Measurements from ENCODE around the gene LIPC.

LIPC gene

DNA sequence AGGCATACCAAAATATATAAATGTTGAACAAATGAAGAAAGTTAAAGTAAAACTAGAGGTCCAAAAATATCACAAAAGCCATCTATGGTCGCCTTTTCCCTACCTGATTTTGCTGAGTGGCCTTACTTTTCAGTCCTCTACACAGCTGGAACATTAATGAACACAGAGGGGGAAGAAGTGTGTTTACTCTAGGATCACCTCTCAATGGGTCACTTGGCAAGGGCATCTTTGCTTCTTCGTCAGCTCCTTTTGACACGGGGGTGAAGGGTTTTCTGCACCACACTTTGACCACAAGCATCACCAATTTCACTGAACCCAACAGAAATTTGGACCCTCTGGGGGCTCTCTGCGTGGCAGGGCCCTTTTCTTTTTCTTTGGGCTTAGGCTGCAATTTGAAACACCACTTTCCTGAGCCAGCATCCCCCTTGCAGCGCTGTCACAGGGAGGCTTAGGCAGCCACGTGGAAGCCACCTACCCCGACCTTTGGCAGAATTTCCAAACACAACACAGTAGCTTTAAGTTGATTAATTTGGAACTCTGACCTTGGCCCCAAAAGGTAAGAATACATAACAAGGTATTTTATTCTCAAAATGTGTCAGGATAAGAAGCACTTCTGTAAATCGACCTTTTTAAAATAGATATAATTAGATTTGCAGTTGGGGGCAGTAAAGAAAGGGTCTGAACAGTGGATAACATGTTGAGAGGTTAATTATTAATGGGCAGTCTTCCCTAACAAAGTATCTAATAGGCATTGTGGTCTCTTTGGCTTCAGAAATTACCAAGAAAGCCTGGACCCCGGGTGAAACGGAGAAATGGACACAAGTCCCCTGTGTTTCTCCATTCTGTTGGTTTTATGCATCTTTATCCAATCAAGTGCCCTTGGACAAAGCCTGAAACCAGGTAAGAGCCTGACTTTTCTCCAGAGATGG, at the start of gene LIPC:
Gene LIPC (plus strand): TSS at position 771 of the 929 bp plus-strand sequence. CDS start 42 bp downstream, at position 813.
- Histone ChIP-seq H3K36me3 (ENCODE audit: control insufficient read depth in 1 of 2, insufficient read depth in 2 of 2, low read length in 2 of 2) (no peaks in the 10 kb centered on the region), H3K4me3 (ENCODE audit: low read depth in 1 of 2, low read length in 2 of 2) (no peak within 1 kb of the TSS), H3K27ac (ENCODE audit: low read length) (no peak within 1 kb of the TSS), H3K9me3 (ENCODE audit: control insufficient read depth in 1 of 2, low read length in 2 of 2) (no peaks in the 10 kb centered on the region), H3K4me1 (ENCODE audit: control insufficient read depth in 1 of 2, insufficient read depth in 2 of 2, low read length in 2 of 2) (peaks cover 0 to 10% of the 10 kb centered on the region in 2 donors), H3K27me3 (ENCODE audit: low read depth, low read length) (no peaks in the 10 kb centered on the region)

DNA sequence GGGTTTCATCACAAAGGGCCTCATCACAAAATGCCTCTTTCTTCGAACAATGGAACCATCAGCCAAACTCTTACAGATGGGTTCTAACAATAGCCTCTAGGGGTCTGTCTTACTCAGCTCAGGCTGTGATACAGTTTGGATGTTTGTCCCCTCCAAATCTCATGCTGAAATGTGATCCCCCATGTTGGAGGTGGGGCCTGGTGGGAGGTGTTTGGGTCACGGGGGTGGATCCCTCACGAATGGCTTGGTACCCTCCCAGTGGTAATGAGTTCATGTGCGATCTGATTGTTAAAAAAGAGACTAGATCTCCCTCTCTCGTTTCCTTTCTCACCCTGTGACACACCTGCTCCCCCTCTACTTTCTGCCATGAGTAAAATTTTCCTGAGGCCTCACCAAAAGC, 47.9 kb upstream of the LIPC start:
- Histone ChIP-seq H3K4me3 (ENCODE audit: low read depth in 1 of 2, low read length in 2 of 2) (no peak overlapping the region), H3K27me3 (ENCODE audit: low read depth, low read length) (no peaks in the 10 kb centered on the region), H3K9me3 (ENCODE audit: control insufficient read depth in 1 of 2, low read length in 2 of 2) (no peaks in the 10 kb centered on the region), H3K4me1 (ENCODE audit: control insufficient read depth in 1 of 2, insufficient read depth in 2 of 2, low read length in 2 of 2) (no peaks in the 10 kb centered on the region), H3K36me3 (ENCODE audit: control insufficient read depth in 1 of 2, insufficient read depth in 2 of 2, low read length in 2 of 2) (no peaks in the 10 kb centered on the region), H3K27ac (ENCODE audit: low read length) (no peak overlapping the region)

DNA sequence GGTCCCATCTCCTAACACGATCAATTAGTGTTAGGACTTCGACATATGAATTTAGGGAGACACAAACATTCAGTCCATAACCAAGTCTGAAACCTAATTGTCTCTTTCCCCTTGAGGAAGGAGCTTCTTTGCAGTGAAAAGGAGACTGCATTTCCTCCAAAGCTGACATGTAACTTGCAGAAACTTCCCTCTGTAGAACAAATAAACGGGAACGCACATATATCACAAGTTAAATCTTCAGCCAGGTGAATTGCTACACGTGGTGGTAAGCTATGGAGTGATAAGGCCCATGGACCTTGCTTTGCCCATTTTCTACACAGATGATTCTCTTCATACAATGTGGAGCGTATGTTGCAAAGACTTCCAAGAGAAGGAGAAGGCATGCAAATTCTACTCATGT, 47.1 kb upstream of the LIPC start:
- Histone ChIP-seq H3K4me1 (ENCODE audit: control insufficient read depth in 1 of 2, insufficient read depth in 2 of 2, low read length in 2 of 2) (no peaks in the 10 kb centered on the region), H3K27ac (ENCODE audit: low read length) (no peak overlapping the region), H3K9me3 (ENCODE audit: control insufficient read depth in 1 of 2, low read length in 2 of 2) (no peaks in the 10 kb centered on the region), H3K27me3 (ENCODE audit: low read depth, low read length) (no peaks in the 10 kb centered on the region), H3K36me3 (ENCODE audit: control insufficient read depth in 1 of 2, insufficient read depth in 2 of 2, low read length in 2 of 2) (no peaks in the 10 kb centered on the region), H3K4me3 (ENCODE audit: low read depth in 1 of 2, low read length in 2 of 2) (no peak overlapping the region)

DNA sequence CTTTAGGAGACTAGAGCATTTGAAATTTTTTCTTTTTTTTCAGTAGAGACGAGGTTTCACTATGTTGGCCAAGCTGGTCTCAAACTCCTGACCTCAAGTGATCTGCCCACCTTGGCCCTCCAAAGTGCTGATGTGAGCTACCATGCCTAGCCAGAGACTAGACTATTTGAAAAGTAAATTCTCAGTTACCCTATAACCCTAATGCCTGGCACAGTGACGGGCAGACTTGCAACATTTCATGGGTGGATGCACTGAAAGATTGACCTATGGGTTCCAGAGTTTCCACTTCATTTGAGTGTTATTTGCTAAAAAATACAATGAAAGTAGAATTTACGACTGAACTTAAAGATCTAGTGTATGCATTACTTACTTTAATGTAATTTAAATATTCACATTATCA, 45.7 kb upstream of the LIPC start:
- no peak overlapping the region for H3K27ac ChIP-seq (ENCODE audit: low read length)
- H3K27me3 ChIP-seq (ENCODE audit: low read depth, low read length): no peaks in the 10 kb centered on the region
- no peak overlapping the region for H3K4me3 ChIP-seq (ENCODE audit: low read depth in 1 of 2, low read length in 2 of 2)
- H3K36me3 ChIP-seq (ENCODE audit: control insufficient read depth in 1 of 2, insufficient read depth in 2 of 2, low read length in 2 of 2): no peaks in the 10 kb centered on the region
- H3K9me3 ChIP-seq (ENCODE audit: control insufficient read depth in 1 of 2, low read length in 2 of 2): no peaks in the 10 kb centered on the region
- no peaks in the 10 kb centered on the region for H3K4me1 ChIP-seq (ENCODE audit: control insufficient read depth in 1 of 2, insufficient read depth in 2 of 2, low read length in 2 of 2)

DNA sequence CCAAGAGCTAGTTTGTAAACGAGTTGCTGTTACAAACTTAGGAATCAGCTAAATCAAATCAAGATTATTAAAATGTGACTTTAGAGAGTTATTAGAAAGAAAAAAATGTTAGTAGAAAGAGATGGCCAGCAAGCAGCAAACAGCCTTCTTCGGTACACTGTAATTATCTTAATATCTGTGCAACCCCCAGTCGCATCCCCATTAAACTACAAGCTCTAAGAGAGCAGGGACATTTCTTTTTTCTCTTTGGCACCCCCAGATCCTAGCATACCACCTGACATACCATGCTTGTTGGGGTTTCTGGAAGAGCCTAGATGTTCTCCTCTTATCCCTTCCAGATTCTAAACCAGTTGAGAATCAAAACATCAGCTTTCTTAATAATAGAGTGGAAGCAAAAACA, 45.1 kb upstream of the LIPC start:
- no peaks in the 10 kb centered on the region for H3K36me3 ChIP-seq (ENCODE audit: control insufficient read depth in 1 of 2, insufficient read depth in 2 of 2, low read length in 2 of 2)
- H3K4me1 ChIP-seq (ENCODE audit: control insufficient read depth in 1 of 2, insufficient read depth in 2 of 2, low read length in 2 of 2): no peaks in the 10 kb centered on the region
- H3K27me3 ChIP-seq (ENCODE audit: low read depth, low read length): no peaks in the 10 kb centered on the region
- H3K9me3 ChIP-seq (ENCODE audit: control insufficient read depth in 1 of 2, low read length in 2 of 2): no peaks in the 10 kb centered on the region
- H3K4me3 ChIP-seq (ENCODE audit: low read depth in 1 of 2, low read length in 2 of 2): no peak overlapping the region
- H3K27ac ChIP-seq (ENCODE audit: low read length): no peak overlapping the region

DNA sequence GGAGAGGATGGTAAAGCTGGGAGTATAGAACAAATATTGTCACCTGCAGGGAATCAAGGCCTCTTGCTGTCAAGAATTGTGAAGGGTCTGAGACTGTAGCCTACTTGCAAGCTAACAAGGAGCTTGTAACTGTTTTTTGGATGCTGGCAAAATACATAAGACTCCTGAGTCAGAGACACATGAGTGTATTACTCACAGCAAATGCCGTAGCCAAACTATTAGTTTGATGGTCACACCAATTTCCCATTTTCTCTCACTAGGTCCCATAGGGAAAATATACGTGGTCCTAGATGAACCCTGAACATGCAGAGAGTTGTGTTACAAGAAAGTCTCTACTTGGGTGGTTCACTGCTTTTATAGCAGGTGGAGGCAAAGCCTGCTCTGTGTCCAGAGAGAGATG, 44.7 kb upstream of the LIPC start:
- H3K36me3 ChIP-seq (ENCODE audit: control insufficient read depth in 1 of 2, insufficient read depth in 2 of 2, low read length in 2 of 2): no peaks in the 10 kb centered on the region

DNA sequence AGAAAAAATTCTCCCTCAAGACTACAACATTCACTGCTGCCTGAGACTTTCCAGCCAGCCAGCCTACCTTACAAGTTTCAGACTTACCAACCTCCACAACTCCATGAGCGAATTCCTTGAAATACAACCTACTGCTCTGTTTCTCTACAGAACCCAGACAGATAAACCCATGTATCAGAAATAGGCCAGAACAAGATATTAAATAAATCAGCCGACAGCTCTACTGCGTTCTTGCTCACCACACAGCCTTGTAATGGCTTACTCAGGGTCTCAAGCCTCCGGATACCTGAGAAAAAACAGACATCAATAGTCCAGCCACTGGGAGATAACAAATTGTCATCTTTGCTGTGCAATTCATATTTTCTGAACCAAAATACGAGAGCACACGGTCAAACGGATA, 43.6 kb upstream of the LIPC start:
- Histone ChIP-seq H3K27me3 (ENCODE audit: low read depth, low read length) (no peaks in the 10 kb centered on the region), H3K4me1 (ENCODE audit: control insufficient read depth in 1 of 2, insufficient read depth in 2 of 2, low read length in 2 of 2) (no peaks in the 10 kb centered on the region), H3K27ac (ENCODE audit: low read length) (no peak overlapping the region), H3K36me3 (ENCODE audit: control insufficient read depth in 1 of 2, insufficient read depth in 2 of 2, low read length in 2 of 2) (no peaks in the 10 kb centered on the region), H3K4me3 (ENCODE audit: low read depth in 1 of 2, low read length in 2 of 2) (no peak overlapping the region), H3K9me3 (ENCODE audit: control insufficient read depth in 1 of 2, low read length in 2 of 2) (no peaks in the 10 kb centered on the region)

More for the DNA sequence above, 44.7 kb upstream of the LIPC start:
- Histone ChIP-seq H3K9me3 (ENCODE audit: control insufficient read depth in 1 of 2, low read length in 2 of 2) (no peaks in the 10 kb centered on the region), H3K27me3 (ENCODE audit: low read depth, low read length) (no peaks in the 10 kb centered on the region), H3K27ac (ENCODE audit: low read length) (no peak overlapping the region), H3K4me3 (ENCODE audit: low read depth in 1 of 2, low read length in 2 of 2) (no peak overlapping the region), H3K4me1 (ENCODE audit: control insufficient read depth in 1 of 2, insufficient read depth in 2 of 2, low read length in 2 of 2) (no peaks in the 10 kb centered on the region)

DNA sequence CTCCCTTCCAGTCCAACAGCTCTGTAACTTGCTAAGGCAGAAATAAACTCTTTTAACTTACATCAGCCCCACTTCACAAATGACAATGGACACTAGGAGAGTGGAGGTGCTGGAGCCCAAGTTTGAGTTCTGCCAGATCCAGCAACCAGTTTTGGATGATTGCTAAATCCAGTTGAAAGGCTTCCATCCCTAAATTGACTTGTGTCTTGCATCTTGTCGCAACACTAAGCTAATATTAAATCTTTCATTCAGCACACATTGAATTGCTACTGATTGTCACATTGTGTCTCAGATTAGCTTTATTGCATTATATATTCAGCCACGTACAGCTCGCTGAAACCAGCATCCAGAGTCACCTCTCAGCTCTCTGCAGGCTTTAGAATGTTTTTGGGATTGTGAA, 41.7 kb upstream of the LIPC start:
- no peaks in the 10 kb centered on the region for H3K27me3 ChIP-seq (ENCODE audit: low read depth, low read length)
- no peak overlapping the region for H3K4me3 ChIP-seq (ENCODE audit: low read depth in 1 of 2, low read length in 2 of 2)
- H3K4me1 ChIP-seq (ENCODE audit: control insufficient read depth in 1 of 2, insufficient read depth in 2 of 2, low read length in 2 of 2): no peaks in the 10 kb centered on the region
- no peak overlapping the region for H3K27ac ChIP-seq (ENCODE audit: low read length)
- H3K36me3 ChIP-seq (ENCODE audit: control insufficient read depth in 1 of 2, insufficient read depth in 2 of 2, low read length in 2 of 2): no peaks in the 10 kb centered on the region
- H3K9me3 ChIP-seq (ENCODE audit: control insufficient read depth in 1 of 2, low read length in 2 of 2): no peaks in the 10 kb centered on the region

DNA sequence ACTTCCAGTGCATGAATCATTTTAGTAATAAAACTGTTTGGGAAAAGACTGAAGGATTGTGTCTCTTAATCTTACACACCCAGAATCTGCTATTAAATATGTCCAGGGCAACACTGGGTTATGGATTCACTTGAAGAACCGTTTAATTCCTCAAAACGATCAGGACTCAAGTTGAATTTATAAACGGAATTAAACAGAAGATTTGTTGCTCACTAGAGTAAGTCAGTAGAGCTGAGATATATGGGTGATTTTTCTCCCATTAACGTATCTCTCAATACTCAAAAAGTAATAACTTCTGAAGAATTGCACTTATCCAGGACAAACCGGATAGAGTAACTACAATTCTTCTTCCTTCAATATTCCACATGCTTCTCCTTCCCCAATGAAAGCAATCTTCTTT, 41.1 kb upstream of the LIPC start:
- Histone ChIP-seq H3K4me3 (ENCODE audit: low read depth in 1 of 2, low read length in 2 of 2) (no peak overlapping the region), H3K36me3 (ENCODE audit: control insufficient read depth in 1 of 2, insufficient read depth in 2 of 2, low read length in 2 of 2) (no peaks in the 10 kb centered on the region), H3K4me1 (ENCODE audit: control insufficient read depth in 1 of 2, insufficient read depth in 2 of 2, low read length in 2 of 2) (no peaks in the 10 kb centered on the region), H3K27ac (ENCODE audit: low read length) (no peak overlapping the region), H3K9me3 (ENCODE audit: control insufficient read depth in 1 of 2, low read length in 2 of 2) (no peaks in the 10 kb centered on the region), H3K27me3 (ENCODE audit: low read depth, low read length) (no peaks in the 10 kb centered on the region)

DNA sequence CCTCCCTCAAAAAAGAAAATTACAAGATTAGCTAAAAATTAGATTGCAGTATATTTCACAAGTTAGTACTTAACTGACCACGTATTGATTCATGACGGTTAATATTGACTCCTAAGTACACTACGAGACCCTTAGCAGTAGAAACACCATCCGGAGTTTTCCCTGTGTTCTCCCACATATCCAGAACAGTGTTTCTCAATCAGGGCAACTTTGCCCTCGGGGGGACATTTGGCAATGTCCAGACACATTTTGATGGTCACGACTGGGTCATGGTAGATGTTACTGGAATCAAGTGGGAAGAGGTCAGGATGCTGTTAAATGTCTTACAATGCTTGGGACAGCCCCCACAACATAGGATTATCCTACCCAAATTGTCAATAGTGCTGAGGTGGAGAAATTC, 40.7 kb upstream of the LIPC start:
- Histone ChIP-seq H3K4me3 (ENCODE audit: low read depth in 1 of 2, low read length in 2 of 2) (no peak overlapping the region), H3K36me3 (ENCODE audit: control insufficient read depth in 1 of 2, insufficient read depth in 2 of 2, low read length in 2 of 2) (no peaks in the 10 kb centered on the region), H3K9me3 (ENCODE audit: control insufficient read depth in 1 of 2, low read length in 2 of 2) (no peaks in the 10 kb centered on the region), H3K27me3 (ENCODE audit: low read depth, low read length) (no peaks in the 10 kb centered on the region), H3K27ac (ENCODE audit: low read length) (no peak overlapping the region), H3K4me1 (ENCODE audit: control insufficient read depth in 1 of 2, insufficient read depth in 2 of 2, low read length in 2 of 2) (no peaks in the 10 kb centered on the region)

DNA sequence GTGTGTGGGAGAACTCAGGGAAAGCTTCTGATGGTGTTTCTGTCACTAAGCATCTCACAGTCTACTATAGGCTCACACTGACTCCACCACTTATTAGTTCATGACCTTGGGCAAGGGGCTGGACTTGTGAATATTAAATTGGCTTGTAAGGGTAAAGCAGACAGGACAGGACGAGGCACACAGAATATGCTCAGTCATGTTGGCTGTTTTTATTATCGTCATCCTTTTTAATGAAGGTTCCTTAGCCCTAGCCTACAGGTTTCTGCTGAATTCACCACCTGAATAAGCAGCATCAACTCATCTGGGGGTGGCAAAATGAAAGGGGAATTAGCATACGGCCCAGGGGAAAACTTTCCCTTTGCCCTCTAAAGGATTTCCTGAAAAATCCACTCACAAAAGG, 39.6 kb upstream of the LIPC start:
- no peaks in the 10 kb centered on the region for H3K27me3 ChIP-seq (ENCODE audit: low read depth, low read length)
- no peaks in the 10 kb centered on the region for H3K9me3 ChIP-seq (ENCODE audit: control insufficient read depth in 1 of 2, low read length in 2 of 2)
- H3K4me3 ChIP-seq (ENCODE audit: low read depth in 1 of 2, low read length in 2 of 2): no peak overlapping the region
- no peaks in the 10 kb centered on the region for H3K36me3 ChIP-seq (ENCODE audit: control insufficient read depth in 1 of 2, insufficient read depth in 2 of 2, low read length in 2 of 2)
- H3K4me1 ChIP-seq (ENCODE audit: control insufficient read depth in 1 of 2, insufficient read depth in 2 of 2, low read length in 2 of 2): no peaks in the 10 kb centered on the region
- H3K27ac ChIP-seq (ENCODE audit: low read length): no peak overlapping the region
